HEK293 (cell line): ENCODE results near the gene GRAMD4.

Experiments used
- CTCF ChIA-PET: fragments of 350-600 bp; formaldehyde crosslinking; extraction: SDS; loops from one replicate; lab custom pipeline; 2021; ENCODE audit warnings: antibody characterized with exemption; lab: Yijun Ruan, JAX
- POLR2A ChIA-PET: fragments of 300-600 bp; formaldehyde crosslinking; extraction: SDS; loops from one replicate; lab custom pipeline; 2020; ENCODE audit warnings: antibody characterized with exemption, inconsistent platforms; lab: Yijun Ruan, JAX
- H3K27ac ChIP-seq: fragments of 200-500 bp; sonication (Bioruptor generic); 2 replicates; pipeline ENCODE4 v1.5.1; 2014; ENCODE audit warnings: low read depth, low read length, control low read depth, inconsistent platforms; ENCODE audit errors: extremely low read depth
- H3K36me3 ChIP-seq, 2 experiments: fragments of 200-500 bp in 1 of 2; sonication (Bioruptor generic) in 1 of 2; 1 replicate in 1 of 2; 2 replicates in 1 of 2; pipeline ENCODE4 v1.5.1; 2014 to 2017; ENCODE audit warnings: inconsistent platforms in 2 of 2, low read length in 2 of 2; ENCODE audit not compliant: control insufficient read depth in 2 of 2, insufficient read depth in 1 of 2
- H3K4me1 ChIP-seq: fragments of 200-500 bp; sonication (Bioruptor generic); 2 replicates; pipeline ENCODE4 v1.5.1; 2014; ENCODE audit warnings: mild to moderate bottlenecking, low read length, inconsistent platforms; ENCODE audit not compliant: control insufficient read depth, insufficient read depth
- H3K4me3 ChIP-seq: 2 replicates; pipeline ENCODE4 v1.5.1; 2011; ENCODE audit warnings: low read depth, mild to moderate bottlenecking, control low read depth, low read length, moderate library complexity
- H3K9me3 ChIP-seq: fragments of 200-500 bp; sonication (Bioruptor generic); 2 replicates; pipeline ENCODE4 v1.5.1; 2014; ENCODE audit warnings: low read depth, low read length, inconsistent platforms; ENCODE audit not compliant: control insufficient read depth, insufficient read depth
- EGR2 ChIP-seq: fragments of 450-650 bp; formaldehyde crosslinking; IDR thresholded peaks from 2 replicates; pipeline ENCODE4 v1.5.1; 2016; ENCODE audit warnings: low read depth, missing biosample characterization, missing genetic modification characterization
- GLIS1 ChIP-seq: fragments of 450-650 bp; formaldehyde crosslinking; IDR thresholded peaks from 2 replicates; pipeline ENCODE4 v1.5.1; 2016; ENCODE audit warnings: missing biosample characterization, missing genetic modification characterization
- KLF1 ChIP-seq: fragments of 450-650 bp; formaldehyde crosslinking; IDR thresholded peaks from 2 replicates; pipeline ENCODE4 v1.5.1; 2016; ENCODE audit warnings: missing biosample characterization, missing genetic modification characterization
- KLF16 ChIP-seq: fragments of 450-650 bp; formaldehyde crosslinking; IDR thresholded peaks from 2 replicates; pipeline ENCODE4 v1.5.1; 2017; ENCODE audit warnings: missing biosample characterization, missing genetic modification characterization
- KLF9 ChIP-seq: fragments of 450-650 bp; formaldehyde crosslinking; IDR thresholded peaks from 2 replicates; pipeline ENCODE4 v1.5.1; 2016; ENCODE audit warnings: missing biosample characterization, missing genetic modification characterization, low read depth
- OSR2 ChIP-seq: fragments of 450-650 bp; formaldehyde crosslinking; IDR thresholded peaks from 2 replicates; pipeline ENCODE4 v1.5.1; 2016; ENCODE audit warnings: missing biosample characterization, missing genetic modification characterization
- PATZ1 ChIP-seq: fragments of 450-650 bp; formaldehyde crosslinking; IDR thresholded peaks from 2 replicates; pipeline ENCODE4 v1.5.1; 2016; ENCODE audit warnings: missing biosample characterization, missing genetic modification characterization
- REST ChIP-seq: fragments of 450-650 bp; formaldehyde crosslinking; IDR thresholded peaks from 2 replicates; pipeline ENCODE4 v1.5.1; 2016; ENCODE audit warnings: missing biosample characterization, missing genetic modification characterization
- SALL2 ChIP-seq: fragments of 450-650 bp; formaldehyde crosslinking; IDR thresholded peaks from 2 replicates; pipeline ENCODE4 v1.5.0; 2017; ENCODE audit warnings: missing biosample characterization, mild to moderate bottlenecking, missing genetic modification characterization, borderline replicate concordance
- SCRT1 ChIP-seq: fragments of 450-650 bp; formaldehyde crosslinking; IDR thresholded peaks from 2 replicates; pipeline ENCODE4 v1.5.1; 2016; ENCODE audit warnings: missing biosample characterization, missing genetic modification characterization, borderline replicate concordance
- ZNF121 ChIP-seq: fragments of 450-650 bp; formaldehyde crosslinking; IDR thresholded peaks from 2 replicates; pipeline ENCODE4 v1.5.1; 2016; ENCODE audit warnings: missing biosample characterization, missing genetic modification characterization
- ZNF26 ChIP-seq: fragments of 450-650 bp; formaldehyde crosslinking; IDR thresholded peaks from 2 replicates; pipeline ENCODE4 v1.5.1; 2016; ENCODE audit warnings: missing biosample characterization, missing genetic modification characterization
- ZNF362 ChIP-seq: fragments of 450-650 bp; formaldehyde crosslinking; IDR thresholded peaks from 2 replicates; pipeline ENCODE4 v1.5.1; 2016; ENCODE audit warnings: missing biosample characterization, missing genetic modification characterization
- ZNF391 ChIP-seq: fragments of 450-650 bp; formaldehyde crosslinking; IDR thresholded peaks from 2 replicates; pipeline ENCODE4 v1.5.1; 2016; ENCODE audit warnings: low read depth, missing biosample characterization, missing genetic modification characterization, borderline replicate concordance
- ZNF449 ChIP-seq: fragments of 450-650 bp; formaldehyde crosslinking; IDR thresholded peaks from 2 replicates; pipeline ENCODE4 v1.5.1; 2017; ENCODE audit warnings: missing biosample characterization, mild to moderate bottlenecking, missing genetic modification characterization, moderate library complexity
- ZNF561 ChIP-seq: fragments of 450-650 bp; IDR thresholded peaks from 2 replicates; pipeline ENCODE4 v1.5.1; 2018; ENCODE audit warnings: missing biosample characterization, missing genetic modification characterization, borderline replicate concordance
- ZNF596 ChIP-seq: fragments of 450-650 bp; IDR thresholded peaks from 2 replicates; pipeline ENCODE4 v1.5.0; 2018; ENCODE audit warnings: missing biosample characterization, mild to moderate bottlenecking, missing genetic modification characterization, moderate library complexity
- ZNF600 ChIP-seq: fragments of 450-650 bp; formaldehyde crosslinking; IDR thresholded peaks from 2 replicates; pipeline ENCODE4 v1.5.1; 2016; ENCODE audit warnings: missing biosample characterization, missing genetic modification characterization
- ZNF670 ChIP-seq: fragments of 450-650 bp; formaldehyde crosslinking; IDR thresholded peaks from 2 replicates; pipeline ENCODE4 v1.5.1; 2016; ENCODE audit warnings: missing biosample characterization, missing genetic modification characterization, low read depth

Gene GRAMD4

GRCh38 chr22:46626911-46627805 lies 7.0 kb downstream of the GRAMD4 start:
- H3K9me3 ChIP-seq: no peaks in the 10 kb centered on the region
- no peaks in the 10 kb centered on the region for H3K4me1 ChIP-seq
- ChIA-PET POLR2A (no interaction called here), CTCF (no interaction called here)
- H3K36me3 ChIP-seq: peaks cover 0 to 3% of the 10 kb centered on the region in 2 experiments; a peak in 2 of 3 replicates
- no peak overlapping the region for H3K27ac ChIP-seq
- no peak for TF ChIP-seq ZNF391 (tag by site-specific recombination)
- no peak for TF ChIP-seq EGR2 (tag by site-specific recombination)
- no peak for TF ChIP-seq ZNF561
- TF ChIP-seq PATZ1 (tag by site-specific recombination): peak; percentile 27; the same call in 1 of the 2 replicates
- no peak for TF ChIP-seq KLF1
- no peak for TF ChIP-seq SCRT1 (tag by site-specific recombination)
- TF ChIP-seq ZNF449 (tag by site-specific recombination): 0 out of 2 replicates have a peak, but pooled peaks have one; percentile 19
- no peak overlapping the region for H3K4me3 ChIP-seq

- CTCF ChIA-PET: no interaction called here
- TF ChIP-seq SCRT1 (tag by site-specific recombination) (no peak), ZNF600 (tag by site-specific recombination) (0 out of 2 replicates have a peak, but pooled peaks have one; percentile 13), ZNF362 (tag by site-specific recombination) (no peak), OSR2 (tag by site-specific recombination) (no peak)
- no peak overlapping the region for H3K27ac ChIP-seq
- H3K4me1 ChIP-seq: no peaks in the 10 kb centered on the region
- no peak overlapping the region for H3K4me3 ChIP-seq
- POLR2A ChIA-PET: no interaction called here
- H3K36me3 ChIP-seq: peaks cover 0 to 3% of the 10 kb centered on the region in 2 experiments; a peak in 2 of 3 replicates
- H3K9me3 ChIP-seq: no peaks in the 10 kb centered on the region
Measured at GRCh38 chr22:46627806-46628482, 7.8 kb downstream of the GRAMD4 start.

- ChIA-PET CTCF (no interaction called here), POLR2A (no interaction called here)
- Histone ChIP-seq H3K36me3 (peaks cover 0 to 3% of the 10 kb centered on the region in 2 experiments; a peak in 2 of 3 replicates), H3K4me3 (no peak overlapping the region), H3K4me1 (no peaks in the 10 kb centered on the region), H3K27ac (no peak overlapping the region), H3K9me3 (no peaks in the 10 kb centered on the region)
- TF ChIP-seq ZNF670 (tag by site-specific recombination) (no peak), GLIS1 (tag by site-specific recombination) (no peak), ZNF121 (tag by site-specific recombination) (no peak), SALL2 (tag by site-specific recombination) (no peak), REST (tag by site-specific recombination) (no peak), KLF16 (no peak), ZNF26 (tag by site-specific recombination) (no peak), ZNF596 (tag by site-specific recombination) (no peak), KLF9 (tag by site-specific recombination) (no peak)
Measured at GRCh38 chr22:46628756-46629155, 8.6 kb downstream of the GRAMD4 start.
